CD4-positive, alpha-beta T cell (primary cell): ENCODE measurements around the gene CD8A. TPM values are rescaled to one million over a fixed set of nuclear protein-coding genes. Genes with fewer than 3 reads are reported as not detected.

Experiments used
- ATAC-seq: fragments of 200-7000 bp; cut with Tn5 transposase; one replicate; pipeline ENCODE4 v1.10.0; 2022; ENCODE audit warnings: mild to moderate bottlenecking; ENCODE audit not compliant: poor library complexity
- CTCF ChIA-PET: fragments of 350-600 bp; sonication (Branson Sonifier 250); formaldehyde crosslinking; loops from one replicate; lab custom pipeline; 2021; ENCODE audit warnings: antibody characterized with exemption, inconsistent platforms; lab: Charles Lee
- POLR2A ChIA-PET: fragments of 350-600 bp; sonication (Branson Sonifier 250); formaldehyde crosslinking; loops from one replicate; lab custom pipeline; 2021; ENCODE audit warnings: antibody characterized with exemption, inconsistent platforms; lab: Charles Lee
- DNase-seq, 14 experiments: peaks; one replicate each; pipeline ENCODE4 v3.0.0-alpha.2; 2013 to 2020; ENCODE audit warnings: mixed read lengths in 2 of 14
- H3K27ac ChIP-seq, 2 donors: one replicate each; pipeline versions ENCODE4 v1.5.1 to v1.7.0; 2013; ENCODE audit warnings: low read length in 2 of 2, low read depth in 1 of 2, mild to moderate bottlenecking in 1 of 2
- H3K27me3 ChIP-seq, 2 experiments: 1 replicate in 1 of 2; 2 replicates in 1 of 2; pipeline versions ENCODE4 v1.6.1 to v1.7.0; 2013; ENCODE audit warnings: low read length in 2 of 2, control low read depth in 1 of 2, mild to moderate bottlenecking in 1 of 2, moderate library complexity in 1 of 2; ENCODE audit not compliant: insufficient read depth in 2 of 2, control insufficient read depth in 1 of 2
- H3K36me3 ChIP-seq: one replicate; pipeline ENCODE4 v1.6.1; 2013; ENCODE audit warnings: low read length, control low read depth; ENCODE audit not compliant: insufficient read depth
- H3K4me1 ChIP-seq: one replicate; pipeline ENCODE4 v1.6.1; 2013; ENCODE audit warnings: low read length, control low read depth; ENCODE audit not compliant: insufficient read depth
- H3K4me3 ChIP-seq: one replicate; pipeline ENCODE4 v1.5.1; 2013; ENCODE audit warnings: mild to moderate bottlenecking, low read length, moderate library complexity
- H3K9me3 ChIP-seq, 2 experiments: 1 replicate in 1 of 2; 2 replicates in 1 of 2; pipeline versions ENCODE4 v1.6.1 to v1.7.0; 2013; ENCODE audit warnings: low read length in 2 of 2, mild to moderate bottlenecking in 2 of 2, control low read depth in 1 of 2, moderate library complexity in 1 of 2; ENCODE audit not compliant: control insufficient read depth in 1 of 2, insufficient read depth in 1 of 2
- H3K27ac Mint-ChIP-seq: one replicate; pipeline ENCODE4 v1.8.0; 2020; ENCODE audit warnings: mixed read lengths
- H3K27me3 Mint-ChIP-seq: one replicate; pipeline ENCODE4 v1.8.0; 2021; ENCODE audit warnings: mixed read lengths
- H3K36me3 Mint-ChIP-seq: one replicate; pipeline ENCODE4 v1.8.0; 2021; ENCODE audit warnings: low read depth, mixed read lengths
- H3K4me1 Mint-ChIP-seq: one replicate; pipeline ENCODE4 v1.8.0; 2021; ENCODE audit warnings: low read depth, mixed read lengths
- H3K4me3 Mint-ChIP-seq: one replicate; pipeline ENCODE4 v1.8.0; 2020; ENCODE audit warnings: mild to moderate bottlenecking, mixed read lengths
- H3K9me3 Mint-ChIP-seq: one replicate; pipeline ENCODE4 v1.8.0; 2020; ENCODE audit warnings: mixed read lengths
- CTCF ChIP-seq: fragments of 200-600 bp; IDR thresholded peaks from one replicate; pipeline ENCODE4 v1.8.0; 2022; ENCODE audit warnings: antibody characterized with exemption, mild to moderate bottlenecking
- intact Hi-C, 2 experiments: fragments of 100-400 bp; cut with DNase I in 1 of 2; cut with micrococcal nuclease in 1 of 2; formaldehyde crosslinking; loops; one replicate each; pipeline versions ENCODE4 v1.15.1 to v1.9.0; 2023 to 2025; cut with DNase I, micrococcal nuclease
- total RNA-seq, 174 experiments: library from RNA in 2 of 174; stranded (reverse) in 2 of 174; gene quantifications; one replicate each; pipeline ENCODE4 v1.2.3 and lab custom pipeline; 2021 to 2026

The CD8A gene
- total RNA-seq, 2 experiments from 2014 or later = 1.3 to 2.1 TPM

- no peak overlapping the region for H3K4me3 Mint-ChIP-seq
- peaks cover 60% of the 10 kb centered on the region for H3K36me3 Mint-ChIP-seq
- DNase-seq (no peak), ATAC-seq (no peak)
- H3K9me3 Mint-ChIP-seq = no peaks in the 10 kb centered on the region
- no peaks in the 10 kb centered on the region for H3K27me3 ChIP-seq
- intact Hi-C loops = loop anchor here in 1 of 2 experiments (5.0 kb wide), 1 partner anchor 243 kb away; no protein-coding TSS in a partner anchor
- no peak overlapping the region for H3K4me3 ChIP-seq
- H3K27me3 Mint-ChIP-seq = no peaks in the 10 kb centered on the region
- no peaks in the 10 kb centered on the region for H3K9me3 ChIP-seq
- peak overlapping the region; percentile 33 for H3K27ac Mint-ChIP-seq
- POLR2A ChIA-PET = no interaction called here
- CTCF ChIA-PET = no interaction called here
- no peaks in the 10 kb centered on the region for H3K4me1 ChIP-seq
- H3K27ac ChIP-seq = no peak overlapping the region
- H3K4me1 Mint-ChIP-seq = peaks cover 44% of the 10 kb centered on the region
- H3K36me3 ChIP-seq = peaks cover 26% of the 10 kb centered on the region
- TF ChIP-seq CTCF = no peak
Measured at GRCh38 chr2:86760371-86760770, 30.3 kb downstream of the CD8A start.

DNA sequence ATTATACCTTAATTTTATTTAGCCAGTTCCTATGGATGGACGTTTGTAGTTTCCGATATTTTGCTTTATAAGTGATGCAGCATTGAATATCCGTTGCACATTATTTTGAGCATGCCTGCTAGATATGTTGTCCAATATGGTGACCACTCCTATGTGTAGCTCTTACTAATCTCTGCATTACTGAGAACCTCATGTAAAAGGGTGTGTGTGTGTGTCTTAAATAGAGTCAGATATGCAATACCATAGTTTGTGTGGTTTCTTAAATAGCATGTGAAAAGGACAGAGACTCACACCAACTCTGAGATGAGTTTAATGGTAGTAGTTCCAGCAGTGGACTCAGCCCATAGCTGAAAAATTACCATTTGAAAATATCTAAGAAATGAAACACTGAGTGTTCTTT lies 32.3 kb downstream of the CD8A start:
- Mint-ChIP-seq H3K4me3 (no peak overlapping the region), H3K27me3 (no peaks in the 10 kb centered on the region), H3K27ac (no peak overlapping the region), H3K4me1 (peaks cover 34% of the 10 kb centered on the region), H3K36me3 (peaks cover 66% of the 10 kb centered on the region), H3K9me3 (no peaks in the 10 kb centered on the region)
- intact Hi-C loops = no loop called here
- H3K27me3 ChIP-seq = no peaks in the 10 kb centered on the region
- DNase-seq (no peak), ATAC-seq (no peak)
- no peaks in the 10 kb centered on the region for H3K9me3 ChIP-seq
- no peak overlapping the region for H3K27ac ChIP-seq
- peaks cover 45% of the 10 kb centered on the region for H3K36me3 ChIP-seq
- POLR2A ChIA-PET = no interaction called here
- CTCF ChIA-PET = interaction anchor here (1.2 kb wide), 1 partner anchor 13 kb away, joined by 3 read pairs; no protein-coding TSS in a partner anchor
- H3K4me1 ChIP-seq = no peaks in the 10 kb centered on the region
- TF ChIP-seq CTCF = no peak
- no peak overlapping the region for H3K4me3 ChIP-seq

- CTCF ChIA-PET = interaction anchor here (0.6 to 1.3 kb wide), 2 partner anchors 8 to 527 kb away, joined by 3 read pairs; no protein-coding TSS in a partner anchor
- POLR2A ChIA-PET = no interaction called here
- H3K4me3 Mint-ChIP-seq = no peak overlapping the region
- intact Hi-C loops = no loop called here
- Histone ChIP-seq H3K4me1 (no peaks in the 10 kb centered on the region), H3K9me3 (no peaks in the 10 kb centered on the region), H3K27me3 (no peaks in the 10 kb centered on the region), H3K36me3 (peaks cover 65% of the 10 kb centered on the region), H3K27ac (no peak overlapping the region), H3K4me3 (no peak overlapping the region)
- no peak for TF ChIP-seq CTCF
- H3K27ac Mint-ChIP-seq = no peak overlapping the region
- no peaks in the 10 kb centered on the region for H3K9me3 Mint-ChIP-seq
- peaks cover 93% of the 10 kb centered on the region for H3K36me3 Mint-ChIP-seq
- ATAC-seq (no peak), DNase-seq (no peak)
- peaks cover 23% of the 10 kb centered on the region for H3K4me1 Mint-ChIP-seq
- no peaks in the 10 kb centered on the region for H3K27me3 Mint-ChIP-seq
Measured at GRCh38 chr2:86753606-86754005, 37.1 kb downstream of the CD8A start.
